ENCODE data around the gene RPS6KA2.

Gene RPS6KA2

DNA sequence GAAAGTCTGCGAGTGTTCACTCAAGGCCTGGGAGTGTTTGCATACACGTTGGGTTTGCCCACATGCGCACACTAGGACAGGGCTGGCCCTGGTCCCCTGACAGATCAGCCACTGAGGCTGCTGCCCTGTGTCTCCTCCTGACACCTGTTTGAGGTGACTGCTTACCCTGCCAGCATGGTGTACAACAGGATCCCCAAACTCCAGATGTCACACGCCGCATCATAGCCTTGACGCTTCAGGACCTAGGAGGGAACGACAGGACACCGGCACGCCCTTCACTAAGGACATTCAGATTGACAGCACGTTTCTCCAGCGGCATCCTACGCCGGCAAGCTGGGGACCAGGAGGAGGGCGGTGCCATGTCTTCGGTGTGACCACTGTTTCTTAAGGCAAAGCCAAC lies 207.3 kb downstream of the RPS6KA2 start:
- DNase-seq (ENCODE audit: extremely low spot score): no peak
- ChIA-PET CTCF (no interaction called here), POLR2A (no interaction called here)
- TF ChIP-seq, protein P1, sequence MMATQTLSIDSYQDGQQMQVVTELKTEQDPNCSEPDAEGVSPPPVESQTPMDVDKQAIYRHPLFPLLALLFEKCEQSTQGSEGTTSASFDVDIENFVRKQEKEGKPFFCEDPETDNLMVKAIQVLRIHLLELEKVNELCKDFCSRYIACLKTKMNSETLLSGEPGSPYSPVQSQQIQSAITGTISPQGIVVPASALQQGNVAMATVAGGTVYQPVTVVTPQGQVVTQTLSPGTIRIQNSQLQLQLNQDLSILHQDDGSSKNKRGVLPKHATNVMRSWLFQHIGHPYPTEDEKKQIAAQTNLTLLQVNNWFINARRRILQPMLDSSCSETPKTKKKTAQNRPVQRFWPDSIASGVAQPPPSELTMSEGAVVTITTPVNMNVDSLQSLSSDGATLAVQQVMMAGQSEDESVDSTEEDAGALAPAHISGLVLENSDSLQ (IDR thresholded peaks at IDR 0.05): no peak
- TF ChIP-seq ARNT (IDR thresholded peaks at IDR 0.05) (no peak), TARDBP (IDR thresholded peaks at IDR 0.05) (no peak), LEF1 (IDR thresholded peaks at IDR 0.05; ENCODE audit: borderline replicate concordance) (no peak), SP1 (IDR thresholded peaks at IDR 0.05) (no peak), ELF4 (IDR thresholded peaks at IDR 0.05) (no peak), NFRKB (IDR thresholded peaks at IDR 0.05) (no peak), SUZ12 (IDR thresholded peaks at IDR 0.05) (no peak), CTBP1 (IDR thresholded peaks at IDR 0.05; ENCODE audit: borderline replicate concordance) (no peak), FOXK2 (IDR thresholded peaks at IDR 0.05) (no peak), FOXM1 (IDR thresholded peaks at IDR 0.05; ENCODE audit: borderline replicate concordance) (no peak), ZNF384 (IDR thresholded peaks at IDR 0.05) (no peak), HDGF (IDR thresholded peaks at IDR 0.05; ENCODE audit: borderline replicate concordance) (no peak), L3MBTL2 (conservative IDR thresholded peaks at IDR 0.05) (no peak), FOXA1 (IDR thresholded peaks at IDR 0.05) (no peak), BHLHE40 (IDR thresholded peaks at IDR 0.05; ENCODE audit: borderline replicate concordance) (no peak)

DNA sequence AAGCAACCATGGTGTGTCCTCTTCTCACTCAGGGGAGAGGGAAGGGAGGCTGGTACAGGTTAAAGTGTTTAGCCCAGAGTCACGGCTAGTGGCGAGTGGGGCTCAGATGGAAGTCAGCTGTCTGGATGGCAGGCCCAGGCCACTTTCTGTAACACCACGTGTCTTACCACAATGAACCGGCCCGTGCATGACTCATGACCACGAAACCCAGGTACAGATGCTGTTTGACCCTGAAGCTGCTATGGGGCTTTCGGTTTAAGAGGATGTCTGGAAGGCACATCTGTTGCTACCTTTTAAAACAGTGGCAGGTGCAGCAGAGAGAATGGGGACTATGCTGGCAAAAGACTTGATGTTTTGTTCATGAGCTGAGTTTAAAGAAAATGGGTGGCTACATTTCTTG lies 207.8 kb downstream of the RPS6KA2 start:
- DNase-seq (ENCODE audit: extremely low spot score): no peak
- POLR2A ChIA-PET: no interaction called here
- no peak for TF ChIP-seq TARDBP (IDR thresholded peaks at IDR 0.05)
- no peak for TF ChIP-seq FOXM1 (IDR thresholded peaks at IDR 0.05; ENCODE audit: borderline replicate concordance)
- no peak for TF ChIP-seq SP1 (IDR thresholded peaks at IDR 0.05)
- no peak for TF ChIP-seq ARNT (IDR thresholded peaks at IDR 0.05)
- TF ChIP-seq BHLHE40 (IDR thresholded peaks at IDR 0.05; ENCODE audit: borderline replicate concordance): no peak
- TF ChIP-seq, protein P1 (IDR thresholded peaks at IDR 0.05): no peak
- no peak for TF ChIP-seq CTBP1 (IDR thresholded peaks at IDR 0.05; ENCODE audit: borderline replicate concordance)
- TF ChIP-seq FOXK2 (IDR thresholded peaks at IDR 0.05): no peak
- TF ChIP-seq ELF4 (IDR thresholded peaks at IDR 0.05): no peak
- no peak for TF ChIP-seq L3MBTL2 (conservative IDR thresholded peaks at IDR 0.05)
- no peak for TF ChIP-seq NFRKB (IDR thresholded peaks at IDR 0.05)
- CTCF ChIA-PET: no interaction called here

DNA sequence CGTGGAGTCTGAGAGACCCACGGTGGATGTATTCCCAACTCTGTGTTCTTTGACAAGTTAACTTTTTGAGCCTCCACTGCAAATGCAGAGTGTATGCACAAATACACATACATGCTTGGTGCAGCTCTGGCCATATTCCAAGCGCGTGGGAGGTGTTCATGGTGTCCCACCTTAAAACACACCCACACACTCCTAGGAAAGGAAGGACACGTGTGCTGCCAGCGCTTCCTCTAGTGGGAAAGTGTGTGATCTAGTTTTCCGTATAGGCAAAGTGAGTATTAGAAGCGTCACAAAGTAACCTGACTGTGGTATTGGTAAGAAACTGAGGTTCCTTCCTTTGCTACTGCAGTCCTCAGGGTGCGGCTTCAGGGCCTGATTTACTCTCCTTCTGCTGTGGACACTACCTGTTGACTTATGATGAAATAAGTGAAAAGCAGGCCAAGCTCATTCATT lies 208.3 kb downstream of the RPS6KA2 start:
- DNase-seq (ENCODE audit: extremely low spot score): no peak
- CTCF ChIA-PET: no interaction called here
- TF ChIP-seq BHLHE40 (IDR thresholded peaks at IDR 0.05; ENCODE audit: borderline replicate concordance) (no peak), FOXM1 (IDR thresholded peaks at IDR 0.05; ENCODE audit: borderline replicate concordance) (no peak), NFRKB (IDR thresholded peaks at IDR 0.05) (no peak), TARDBP (IDR thresholded peaks at IDR 0.05) (no peak), HDGF (IDR thresholded peaks at IDR 0.05; ENCODE audit: borderline replicate concordance) (no peak), FOXA1 (IDR thresholded peaks at IDR 0.05) (no peak), ELF4 (IDR thresholded peaks at IDR 0.05) (no peak), CTBP1 (IDR thresholded peaks at IDR 0.05; ENCODE audit: borderline replicate concordance) (no peak), SUZ12 (IDR thresholded peaks at IDR 0.05) (no peak), ZNF384 (IDR thresholded peaks at IDR 0.05) (no peak), L3MBTL2 (conservative IDR thresholded peaks at IDR 0.05) (no peak), FOXK2 (IDR thresholded peaks at IDR 0.05) (no peak), ARNT (IDR thresholded peaks at IDR 0.05) (no peak)
- POLR2A ChIA-PET: no interaction called here

DNA sequence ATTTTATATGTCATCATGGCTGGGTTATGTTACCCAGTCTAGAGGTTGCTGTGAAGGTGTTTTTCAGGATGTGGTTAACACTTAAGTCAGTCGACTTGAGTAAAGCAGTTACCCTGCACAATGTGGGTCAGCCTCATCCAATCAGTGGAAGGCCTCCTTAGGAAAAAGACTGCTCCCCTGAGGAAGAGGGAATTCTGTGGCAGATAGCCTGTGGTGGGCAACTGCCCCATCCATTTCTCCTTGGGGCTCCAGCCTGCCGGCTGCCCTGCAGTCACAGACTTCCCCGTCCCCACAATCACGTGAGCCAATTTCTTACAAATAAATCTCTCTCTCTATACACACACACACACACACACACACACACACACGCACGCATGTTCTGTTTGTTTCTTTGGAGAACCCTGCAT lies 209.8 kb downstream of the RPS6KA2 start:
- POLR2A ChIA-PET: no interaction called here
- no peak for DNase-seq (ENCODE audit: extremely low spot score)
- TF ChIP-seq L3MBTL2 (conservative IDR thresholded peaks at IDR 0.05): no peak
- no peak for TF ChIP-seq HDGF (IDR thresholded peaks at IDR 0.05; ENCODE audit: borderline replicate concordance)
- no peak for TF ChIP-seq NFRKB (IDR thresholded peaks at IDR 0.05)
- TF ChIP-seq ZNF384 (IDR thresholded peaks at IDR 0.05): no peak
- TF ChIP-seq CTBP1 (IDR thresholded peaks at IDR 0.05; ENCODE audit: borderline replicate concordance): no peak
- no peak for TF ChIP-seq SP1 (IDR thresholded peaks at IDR 0.05)
- TF ChIP-seq FOXK2 (IDR thresholded peaks at IDR 0.05): no peak
- TF ChIP-seq LEF1 (IDR thresholded peaks at IDR 0.05; ENCODE audit: borderline replicate concordance): no peak
- TF ChIP-seq SUZ12 (IDR thresholded peaks at IDR 0.05): no peak
- TF ChIP-seq FOXM1 (IDR thresholded peaks at IDR 0.05; ENCODE audit: borderline replicate concordance): no peak
- TF ChIP-seq ELF4 (IDR thresholded peaks at IDR 0.05): no peak
- CTCF ChIA-PET: no interaction called here

DNA sequence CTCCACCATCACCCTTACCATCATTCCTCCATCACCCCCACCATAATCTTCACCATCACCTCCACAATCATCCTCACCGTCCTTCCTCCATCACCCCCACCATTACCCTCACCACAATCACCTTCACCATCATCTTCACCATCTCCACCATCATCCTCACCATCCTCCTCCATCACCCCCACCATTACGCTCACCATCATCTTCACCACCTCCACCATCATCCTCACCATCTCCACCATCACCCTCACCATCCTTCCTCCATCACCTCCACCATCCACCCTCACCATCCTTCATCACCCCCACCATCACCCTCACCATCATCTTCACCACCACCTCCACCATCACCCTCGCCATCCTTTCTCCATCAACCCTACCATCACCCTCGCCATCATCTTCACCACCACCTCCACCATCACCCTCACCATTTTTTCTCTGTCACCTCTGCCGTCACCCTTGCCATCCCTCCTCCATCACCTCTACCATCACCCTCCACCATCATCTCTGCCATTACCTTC lies 211.2 kb downstream of the RPS6KA2 start:
- POLR2A ChIA-PET: no interaction called here
- no peak for DNase-seq (ENCODE audit: extremely low spot score)
- TF ChIP-seq LEF1 (IDR thresholded peaks at IDR 0.05; ENCODE audit: borderline replicate concordance): no peak
- no peak for TF ChIP-seq ZNF384 (IDR thresholded peaks at IDR 0.05)
- CTCF ChIA-PET: no interaction called here

DNA sequence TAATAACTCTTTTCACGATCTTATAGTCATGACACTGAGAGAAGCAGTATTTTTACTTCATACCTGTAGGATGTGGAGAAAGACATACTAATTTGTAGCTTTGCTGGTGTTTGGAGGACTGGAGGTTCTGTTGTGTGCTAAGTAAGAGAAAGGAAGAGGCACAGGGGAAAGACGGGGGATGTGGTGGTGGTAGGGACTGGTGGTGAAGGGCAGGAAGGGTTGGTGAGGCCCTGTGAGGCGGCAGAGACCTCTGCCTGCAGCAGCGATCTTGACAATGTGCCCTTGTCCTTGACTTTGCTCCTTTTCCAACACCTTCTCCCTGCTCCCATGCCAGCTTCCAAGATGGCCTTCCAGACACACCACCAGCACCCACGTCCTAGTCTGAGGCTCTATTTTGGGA lies 211.7 kb downstream of the RPS6KA2 start:
- POLR2A ChIA-PET: no interaction called here
- no peak for DNase-seq (ENCODE audit: extremely low spot score)
- CTCF ChIA-PET: no interaction called here
- TF ChIP-seq SUZ12 (IDR thresholded peaks at IDR 0.05) (no peak), BHLHE40 (IDR thresholded peaks at IDR 0.05; ENCODE audit: borderline replicate concordance) (no peak), CTBP1 (IDR thresholded peaks at IDR 0.05; ENCODE audit: borderline replicate concordance) (no peak), ARNT (IDR thresholded peaks at IDR 0.05) (no peak), L3MBTL2 (conservative IDR thresholded peaks at IDR 0.05) (no peak), TARDBP (IDR thresholded peaks at IDR 0.05) (no peak), HDGF (IDR thresholded peaks at IDR 0.05; ENCODE audit: borderline replicate concordance) (no peak), ELF4 (IDR thresholded peaks at IDR 0.05) (no peak)

DNA sequence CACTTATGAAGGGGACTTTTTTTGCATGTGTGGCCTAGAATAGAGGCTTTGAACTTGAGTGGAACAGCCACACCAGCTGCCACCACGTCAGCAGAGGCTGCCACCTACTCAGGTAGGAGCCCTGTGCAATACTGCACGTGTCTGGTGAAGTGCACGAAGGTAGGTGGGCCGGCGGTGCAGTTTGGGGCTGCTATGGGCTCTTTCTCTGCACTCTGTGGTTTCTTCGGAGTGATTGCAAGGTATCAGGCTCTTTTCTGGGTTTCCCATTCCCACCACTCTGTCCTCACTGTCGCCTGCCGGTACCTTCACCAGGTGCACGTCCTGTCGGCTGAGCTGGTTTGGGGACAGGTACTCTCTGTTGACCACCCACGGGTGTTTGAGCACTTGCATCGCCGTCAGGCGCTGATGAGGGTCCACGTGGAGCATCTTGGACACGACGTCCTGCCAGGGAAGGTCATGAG lies 213.5 kb downstream of the RPS6KA2 start:
- POLR2A ChIA-PET: no interaction called here
- no peak for TF ChIP-seq FOXK2 (IDR thresholded peaks at IDR 0.05)
- no peak for TF ChIP-seq SP1 (IDR thresholded peaks at IDR 0.05)
- no peak for TF ChIP-seq ELF4 (IDR thresholded peaks at IDR 0.05)
- no peak for TF ChIP-seq CTBP1 (IDR thresholded peaks at IDR 0.05; ENCODE audit: borderline replicate concordance)
- no peak for TF ChIP-seq ZNF384 (IDR thresholded peaks at IDR 0.05)
- no peak for TF ChIP-seq LEF1 (IDR thresholded peaks at IDR 0.05; ENCODE audit: borderline replicate concordance)
- no peak for TF ChIP-seq ARNT (IDR thresholded peaks at IDR 0.05)
- TF ChIP-seq FOXM1 (IDR thresholded peaks at IDR 0.05; ENCODE audit: borderline replicate concordance): no peak
- TF ChIP-seq BHLHE40 (IDR thresholded peaks at IDR 0.05; ENCODE audit: borderline replicate concordance): no peak
- no peak for TF ChIP-seq NFRKB (IDR thresholded peaks at IDR 0.05)
- no peak for TF ChIP-seq FOXA1 (IDR thresholded peaks at IDR 0.05)
- no peak for TF ChIP-seq L3MBTL2 (conservative IDR thresholded peaks at IDR 0.05)
- TF ChIP-seq TARDBP (IDR thresholded peaks at IDR 0.05): no peak
- no peak for TF ChIP-seq SUZ12 (IDR thresholded peaks at IDR 0.05)
- no peak for TF ChIP-seq HDGF (IDR thresholded peaks at IDR 0.05; ENCODE audit: borderline replicate concordance)
- TF ChIP-seq, protein P1 (IDR thresholded peaks at IDR 0.05): no peak
- CTCF ChIA-PET: no interaction called here
- no peak for DNase-seq (ENCODE audit: extremely low spot score)
